Tibial artery (tissue), 4 donors: Measurements from ENCODE around the gene OXCT1.

Experiments used
- DNase-seq, 2 donors: peaks; one replicate each; pipeline ENCODE4 v3.0.0-alpha.2; 2019
- H3K27ac ChIP-seq, 2 donors: fragments of 200-600 bp; sonication (generic) in 1 of 2; 1 replicate in 1 of 2; 2 replicates in 1 of 2; pipeline ENCODE4 v1.5.1; 2018 to 2019; ENCODE audit warnings: mild to moderate bottlenecking in 1 of 2
- H3K27me3 ChIP-seq, 2 donors: fragments of 200-600 bp; sonication (generic) in 1 of 2; one replicate each; pipeline versions ENCODE4 v1.5.1 to v1.6.0; 2016 to 2019
- H3K36me3 ChIP-seq, 3 donors: fragments of 200-600 bp; sonication (generic) in 2 of 3; one replicate each; pipeline ENCODE4 v1.5.1; 2016 to 2019; ENCODE audit warnings: mild to moderate bottlenecking in 2 of 3
- H3K4me1 ChIP-seq, 4 donors: fragments of 200-600 bp; sonication (generic) in 2 of 4; 1 replicate in 3 of 4; 2 replicates in 1 of 4; pipeline ENCODE4 v1.5.1; 2016 to 2019
- H3K4me3 ChIP-seq, 2 donors: fragments of 200-600 bp; sonication (generic) in 1 of 2; 1 replicate in 1 of 2; 2 replicates in 1 of 2; pipeline ENCODE4 v1.5.1; 2018 to 2019; ENCODE audit warnings: mild to moderate bottlenecking in 2 of 2
- H3K9me3 ChIP-seq, 3 donors: fragments of 200-600 bp; sonication (generic) in 1 of 3; one replicate each; pipeline ENCODE4 v1.5.1; 2016 to 2019
- CTCF ChIP-seq, 2 experiments: fragments of 200-600 bp in 1 of 2; fragments of 450-650 bp in 1 of 2; IDR thresholded peaks; one replicate each; pipeline ENCODE4 v1.5.1; 2017 to 2019; ENCODE audit warnings: antibody characterized with exemption in 2 of 2, mild to moderate bottlenecking in 1 of 2, moderate library complexity in 1 of 2
- intact Hi-C: fragments of 100-400 bp; cut with DNase I; formaldehyde crosslinking; loops from one replicate; pipeline ENCODE4 v1.15.0; 2023; ENCODE audit warnings: low total_unique reads

The OXCT1 gene

DNA sequence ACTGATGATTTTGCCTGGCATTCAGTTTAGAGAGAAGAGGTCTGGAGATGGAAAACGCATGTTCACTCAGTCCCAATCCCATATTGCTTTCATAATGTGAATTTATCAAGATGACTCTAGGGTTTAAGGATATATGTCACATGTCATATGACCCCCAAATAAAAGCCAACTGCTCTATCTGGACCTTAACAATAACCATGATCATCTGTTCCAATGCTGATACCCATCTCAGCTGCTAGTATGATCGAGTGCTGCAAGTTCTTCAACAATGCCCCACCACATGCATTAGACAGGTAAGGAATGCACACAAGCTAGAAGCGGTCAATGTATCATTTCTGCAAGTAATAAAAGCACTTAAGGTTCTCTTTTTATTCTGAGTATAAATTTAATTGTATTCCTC lies 91.8 kb downstream of the OXCT1 start:
- DNase-seq: no peak
- no peak for TF ChIP-seq CTCF (IDR thresholded peaks at IDR 0.05)

GRCh38 chr5:41776435-41776834 lies 93.8 kb downstream of the OXCT1 start:
- H3K36me3 ChIP-seq: no peaks in the 10 kb centered on the region
- no peak for DNase-seq
- peak overlapping the region; percentile 9 to 44 for H3K27ac ChIP-seq
- H3K4me3 ChIP-seq: no peak overlapping the region
- H3K27me3 ChIP-seq: no peaks in the 10 kb centered on the region
- no peak for TF ChIP-seq CTCF (IDR thresholded peaks at IDR 0.05)
- H3K9me3 ChIP-seq: no peaks in the 10 kb centered on the region
- peaks cover 0 to 22% (median 0%) of the 10 kb centered on the region in 4 donors for H3K4me1 ChIP-seq
- intact Hi-C loops: no loop called here

More for the DNA sequence above, 91.8 kb downstream of the OXCT1 start:
- Histone ChIP-seq H3K27ac (no peak overlapping the region), H3K4me1 (peaks cover 0 to 22% (median 0%) of the 10 kb centered on the region in 4 donors), H3K4me3 (no peak overlapping the region), H3K9me3 (no peaks in the 10 kb centered on the region), H3K36me3 (no peaks in the 10 kb centered on the region), H3K27me3 (no peaks in the 10 kb centered on the region)
- intact Hi-C loops: no loop called here

- no peak for DNase-seq
- no peaks in the 10 kb centered on the region for H3K9me3 ChIP-seq
- intact Hi-C loops: no loop called here
- no peak overlapping the region for H3K4me3 ChIP-seq
- no peak for TF ChIP-seq CTCF (IDR thresholded peaks at IDR 0.05)
- H3K27ac ChIP-seq: no peak overlapping the region
- H3K36me3 ChIP-seq: no peaks in the 10 kb centered on the region
- no peaks in the 10 kb centered on the region for H3K27me3 ChIP-seq
- peaks cover 0 to 22% (median 0%) of the 10 kb centered on the region in 4 donors for H3K4me1 ChIP-seq
Observed at GRCh38 chr5:41773799-41774198, 96.4 kb downstream of the OXCT1 start.

DNA sequence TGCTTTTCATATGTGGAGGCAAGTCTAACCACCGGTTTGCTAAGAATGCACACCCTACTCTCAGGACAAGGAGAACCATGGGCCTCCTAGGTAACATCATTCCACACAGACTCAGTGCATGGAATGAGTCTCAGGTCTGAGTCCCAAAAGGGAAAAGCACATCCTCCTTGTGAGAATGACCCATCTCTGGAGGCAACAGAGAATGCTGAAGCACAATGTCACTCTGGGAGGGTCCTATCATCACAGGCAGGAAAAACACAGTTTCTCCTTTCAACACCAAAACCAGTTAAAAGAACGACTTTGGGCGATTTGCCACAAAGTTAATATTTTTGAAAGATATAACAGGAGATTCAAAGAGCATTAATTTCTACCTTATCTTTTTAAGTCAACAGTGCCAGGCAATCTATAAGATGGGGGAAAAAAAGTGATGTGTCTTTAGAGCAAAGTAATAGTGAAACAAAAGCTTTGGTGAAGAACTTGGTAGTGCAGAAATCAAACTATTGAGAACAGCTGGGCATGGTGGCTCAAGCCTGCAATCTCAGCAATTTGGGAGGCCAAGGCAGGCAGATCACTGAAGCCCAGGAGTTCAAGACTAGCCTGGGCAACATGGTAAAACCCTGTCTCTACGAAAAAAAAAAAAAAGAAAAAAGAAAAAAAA lies 97.3 kb downstream of the OXCT1 start:
- Histone ChIP-seq H3K27ac (no peak overlapping the region), H3K4me3 (no peak overlapping the region), H3K36me3 (no peaks in the 10 kb centered on the region), H3K27me3 (no peaks in the 10 kb centered on the region), H3K9me3 (no peaks in the 10 kb centered on the region), H3K4me1 (peaks cover 0 to 22% (median 0%) of the 10 kb centered on the region in 4 donors)
- intact Hi-C loops: no loop called here
- TF ChIP-seq CTCF (IDR thresholded peaks at IDR 0.05): no peak
- no peak for DNase-seq

GRCh38 chr5:41772056-41772455 lies 98.2 kb downstream of the OXCT1 start:
- Histone ChIP-seq H3K27me3 (no peaks in the 10 kb centered on the region), H3K27ac (no peak overlapping the region), H3K4me1 (peaks cover 0 to 16% (median 0%) of the 10 kb centered on the region in 4 donors), H3K4me3 (no peak overlapping the region), H3K9me3 (no peaks in the 10 kb centered on the region), H3K36me3 (no peaks in the 10 kb centered on the region)
- intact Hi-C loops: no loop called here
- TF ChIP-seq CTCF (IDR thresholded peaks at IDR 0.05): no peak
- DNase-seq: no peak
